ENCODE data around the gene SLC35A3.

SLC35A3 gene

DNA sequence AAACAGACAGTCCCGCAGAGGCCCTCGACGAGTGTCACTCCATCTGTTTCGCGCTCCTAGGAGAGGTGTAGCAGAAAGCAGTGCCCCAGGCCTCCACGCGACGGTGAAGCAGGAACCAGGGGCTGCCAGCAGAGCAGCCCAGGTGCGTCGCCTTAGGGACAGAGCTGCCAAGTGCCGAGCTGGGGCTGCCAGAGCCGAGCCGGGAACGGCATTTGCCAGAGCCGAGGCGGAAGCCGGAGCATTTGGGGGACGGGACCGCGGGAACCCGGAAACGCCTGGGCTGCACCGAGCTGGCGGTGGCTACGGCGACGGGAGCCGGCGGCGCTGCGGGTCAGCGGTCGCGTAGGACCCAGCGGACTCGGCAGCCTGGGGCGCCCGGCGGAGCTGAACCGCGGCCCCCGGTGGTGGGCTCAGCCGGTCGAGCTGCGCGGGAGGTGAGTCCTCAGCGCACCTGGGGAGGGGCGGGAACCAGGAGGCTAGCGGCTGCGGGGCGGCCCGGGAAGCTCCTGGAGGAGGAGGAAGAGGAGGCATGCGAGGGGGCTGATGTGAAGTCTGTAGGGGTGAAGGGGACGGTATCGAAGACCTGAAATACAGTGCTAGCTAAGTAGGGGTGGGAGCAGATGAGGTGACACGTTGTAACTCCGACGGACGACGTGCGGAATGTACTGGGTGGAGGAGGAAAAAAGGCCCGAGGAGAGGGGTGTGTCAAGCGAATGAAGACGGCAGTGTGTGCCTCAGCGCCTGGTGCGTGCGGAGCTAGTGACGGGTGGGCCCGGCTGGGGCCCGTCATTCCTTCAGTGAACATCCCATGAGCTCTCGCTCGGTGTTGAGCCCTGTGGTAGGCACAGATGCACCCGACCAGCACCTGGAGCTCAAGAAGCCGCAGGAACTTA lies at the start of gene SLC35A3:
TSS of gene SLC35A3 (plus strand) at position 268 of the 893 bp plus-strand sequence. CDS start 23,559 bp downstream, outside the sequence.
- H3K4me3 ChIP-seq (ENCODE audit: low read depth, low read length), result peak within 1 kb of the TSS; percentile 69
- DNase-seq (ENCODE audit: low read depth), result peak; percentile 91
- TF ChIP-seq, protein P1, sequence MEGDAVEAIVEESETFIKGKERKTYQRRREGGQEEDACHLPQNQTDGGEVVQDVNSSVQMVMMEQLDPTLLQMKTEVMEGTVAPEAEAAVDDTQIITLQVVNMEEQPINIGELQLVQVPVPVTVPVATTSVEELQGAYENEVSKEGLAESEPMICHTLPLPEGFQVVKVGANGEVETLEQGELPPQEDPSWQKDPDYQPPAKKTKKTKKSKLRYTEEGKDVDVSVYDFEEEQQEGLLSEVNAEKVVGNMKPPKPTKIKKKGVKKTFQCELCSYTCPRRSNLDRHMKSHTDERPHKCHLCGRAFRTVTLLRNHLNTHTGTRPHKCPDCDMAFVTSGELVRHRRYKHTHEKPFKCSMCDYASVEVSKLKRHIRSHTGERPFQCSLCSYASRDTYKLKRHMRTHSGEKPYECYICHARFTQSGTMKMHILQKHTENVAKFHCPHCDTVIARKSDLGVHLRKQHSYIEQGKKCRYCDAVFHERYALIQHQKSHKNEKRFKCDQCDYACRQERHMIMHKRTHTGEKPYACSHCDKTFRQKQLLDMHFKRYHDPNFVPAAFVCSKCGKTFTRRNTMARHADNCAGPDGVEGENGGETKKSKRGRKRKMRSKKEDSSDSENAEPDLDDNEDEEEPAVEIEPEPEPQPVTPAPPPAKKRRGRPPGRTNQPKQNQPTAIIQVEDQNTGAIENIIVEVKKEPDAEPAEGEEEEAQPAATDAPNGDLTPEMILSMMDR (IDR thresholded peaks at IDR 0.05; ENCODE audit: insufficient read depth, low read depth, low read length, missing control alignments), result no peak

DNA sequence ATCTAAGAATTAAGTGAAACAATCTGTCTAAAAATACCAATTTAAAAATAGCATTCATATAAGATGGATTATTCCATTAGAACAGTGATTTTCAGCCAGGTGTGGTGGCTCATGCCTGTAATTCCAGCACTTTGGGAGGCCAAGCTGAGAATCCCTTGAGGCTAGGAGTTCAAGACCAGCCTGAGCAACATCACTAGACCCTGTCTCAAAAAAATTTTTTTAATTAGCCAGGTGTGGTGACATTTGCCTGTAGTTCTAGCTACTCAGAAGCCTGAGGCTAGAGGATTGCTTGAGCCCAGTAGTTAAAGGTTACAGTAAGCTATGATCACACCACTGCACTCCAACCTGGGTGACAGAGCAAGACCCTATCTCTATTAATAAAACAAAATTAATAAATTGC lies 35.0 kb upstream of the SLC35A3 start:
- no peak overlapping the region for H3K4me3 ChIP-seq (ENCODE audit: low read depth, low read length)
- TF ChIP-seq, protein P1 (IDR thresholded peaks at IDR 0.05; ENCODE audit: insufficient read depth, low read depth, low read length, missing control alignments), result no peak
- DNase-seq (ENCODE audit: low read depth), result no peak

DNA sequence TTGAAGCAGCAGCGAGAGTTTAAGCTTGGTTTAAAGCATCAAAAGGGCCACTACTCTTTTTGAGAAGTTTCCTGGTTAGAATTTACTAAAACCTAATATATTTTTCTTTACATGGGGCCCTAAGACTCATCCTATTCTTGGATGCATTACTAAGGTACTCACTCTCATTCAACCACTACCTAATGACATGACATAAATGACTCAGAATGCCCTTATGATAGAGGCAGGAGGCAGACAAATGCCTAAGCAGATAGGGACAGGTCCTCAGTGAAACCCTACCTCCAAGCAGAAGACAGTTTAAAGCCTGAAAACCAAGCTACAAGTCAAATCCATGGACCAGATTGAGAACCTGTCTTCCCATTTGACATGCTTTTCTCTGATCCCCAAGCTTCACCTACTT lies 34.3 kb upstream of the SLC35A3 start:
- H3K4me3 ChIP-seq (ENCODE audit: low read depth, low read length), result no peak overlapping the region
- TF ChIP-seq, protein P1 (IDR thresholded peaks at IDR 0.05; ENCODE audit: insufficient read depth, low read depth, low read length, missing control alignments), result no peak
- no peak for DNase-seq (ENCODE audit: low read depth)

DNA sequence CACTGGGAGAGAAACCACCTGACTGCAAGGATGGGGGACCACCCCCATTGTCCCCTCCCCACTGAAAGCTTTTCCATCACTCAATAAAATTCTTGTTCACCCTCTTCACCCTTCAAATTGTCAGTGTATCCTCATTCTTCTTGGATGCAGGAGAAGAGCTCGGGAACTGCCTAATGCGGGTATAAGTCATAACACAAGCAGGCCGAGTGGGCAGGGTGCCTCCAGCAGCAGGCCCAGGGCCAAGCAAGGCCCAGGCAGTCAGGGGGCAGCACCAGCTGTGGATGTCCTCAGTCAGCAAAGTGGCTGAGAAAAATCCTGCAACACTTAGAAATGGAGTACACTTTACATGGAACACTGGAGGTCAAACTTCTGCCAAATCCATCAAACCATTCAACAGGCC lies 33.7 kb upstream of the SLC35A3 start:
- TF ChIP-seq, protein P1 (IDR thresholded peaks at IDR 0.05; ENCODE audit: insufficient read depth, low read depth, low read length, missing control alignments), result no peak
- no peak overlapping the region for H3K4me3 ChIP-seq (ENCODE audit: low read depth, low read length)

DNA sequence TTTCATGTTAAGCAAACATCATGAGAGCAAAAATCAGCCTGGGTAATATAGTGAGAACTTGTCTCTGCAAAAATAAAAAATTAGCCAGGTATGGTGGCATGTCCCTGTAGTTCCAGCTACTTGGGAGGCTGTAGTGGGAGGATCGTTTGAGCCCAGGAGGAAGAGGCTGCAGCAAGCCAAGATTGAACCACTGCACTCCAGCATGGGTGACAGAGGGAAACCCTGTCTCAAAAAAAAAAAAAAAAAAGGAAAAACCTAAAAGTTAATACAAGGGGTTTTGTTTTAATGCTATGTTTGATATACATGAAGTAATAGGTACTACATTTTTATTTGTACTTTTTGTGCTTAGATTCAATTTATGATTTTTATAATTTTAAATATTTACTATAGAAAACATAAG lies 27.1 kb upstream of the SLC35A3 start:
- TF ChIP-seq, protein P1 (IDR thresholded peaks at IDR 0.05; ENCODE audit: insufficient read depth, low read depth, low read length, missing control alignments), result no peak
- H3K4me3 ChIP-seq (ENCODE audit: low read depth, low read length), result no peak overlapping the region
- no peak for DNase-seq (ENCODE audit: low read depth)

More for the DNA sequence above, 33.7 kb upstream of the SLC35A3 start:
- DNase-seq (ENCODE audit: low read depth), result no peak

DNA sequence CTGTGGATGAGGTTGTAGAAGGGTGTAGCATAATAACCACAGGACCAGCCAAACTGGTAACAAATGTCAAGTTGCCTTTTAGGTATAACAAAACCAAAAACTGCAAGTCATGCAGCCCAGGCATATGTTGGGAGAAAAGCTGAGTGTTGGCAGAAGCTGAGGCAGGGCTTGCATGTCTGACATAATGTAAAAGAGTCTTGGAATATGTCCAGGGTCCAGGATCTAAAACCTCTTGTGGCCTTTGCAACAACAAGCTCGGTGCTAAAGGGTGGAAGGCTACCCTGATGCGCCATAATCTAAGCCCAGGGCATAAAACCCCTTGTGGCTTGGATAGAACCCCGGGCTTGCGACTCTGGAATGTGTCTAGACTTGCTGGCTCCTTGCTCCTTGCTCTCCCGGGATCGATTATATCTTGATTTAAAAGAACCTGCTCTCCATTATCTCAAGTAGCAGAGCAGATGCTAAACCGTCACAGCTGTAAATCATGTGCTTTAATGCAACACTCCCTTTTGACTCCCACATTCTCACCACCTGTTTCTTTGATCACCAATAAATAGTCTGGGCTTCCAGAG lies 26.5 kb upstream of the SLC35A3 start:
- H3K4me3 ChIP-seq (ENCODE audit: low read depth, low read length), result no peak overlapping the region
- TF ChIP-seq, protein P1 (IDR thresholded peaks at IDR 0.05; ENCODE audit: insufficient read depth, low read depth, low read length, missing control alignments), result no peak
- DNase-seq (ENCODE audit: low read depth), result no peak

All from GM12865 (cell line).